ENCODE results near the gene PCK2. TPM values are rescaled to one million over a fixed set of nuclear protein-coding genes. Genes with fewer than 3 reads are reported as not detected.

The PCK2 gene
- total and polyA plus RNA-seq, 5 donors from 2014 or later: 21.0 to 32.2 (median 26.4) TPM

DNA sequence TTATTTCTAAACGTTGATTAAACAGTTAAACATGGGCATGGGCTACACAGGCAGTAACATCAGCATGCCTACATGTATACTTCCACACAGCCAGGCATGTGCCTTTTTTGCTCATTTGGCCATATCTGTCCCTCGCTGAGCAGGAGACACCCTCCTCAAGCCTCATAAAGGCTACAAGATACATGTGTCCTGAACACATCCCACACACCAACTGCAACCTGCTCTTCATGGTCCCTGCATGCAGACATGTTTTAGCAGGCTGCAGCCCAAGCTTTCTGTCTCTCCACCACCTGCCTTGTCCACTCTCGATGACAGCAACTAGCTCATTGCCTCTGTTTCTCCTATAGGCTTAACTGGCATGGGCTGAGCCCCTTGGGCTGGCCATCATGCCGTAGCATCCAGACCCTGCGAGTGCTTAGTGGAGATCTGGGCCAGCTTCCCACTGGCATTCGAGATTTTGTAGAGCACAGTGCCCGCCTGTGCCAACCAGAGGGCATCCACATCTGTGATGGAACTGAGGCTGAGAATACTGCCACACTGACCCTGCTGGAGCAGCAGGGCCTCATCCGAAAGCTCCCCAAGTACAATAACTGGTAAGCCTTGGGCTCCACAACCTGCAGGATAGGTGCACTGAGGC, 2.6 kb downstream of the PCK2 start:
- Mint-ChIP-seq H3K27me3 (no peaks in the 10 kb centered on the region), H3K27ac (peak overlapping the region; percentile 55 to 79 (median 69)), H3K4me1 (peaks cover 4 to 35% (median 22%) of the 10 kb centered on the region in 4 donors), H3K36me3 (peaks cover 17% of the 10 kb centered on the region), H3K9me3 (no peaks in the 10 kb centered on the region), H3K4me3 (peak overlapping the region; percentile 66 to 99 (median 72))
- DNase-seq: no peak
- ATAC-seq (ENCODE audit: low read depth in 2 of 2): no peak
- peaks cover 19% of the 10 kb centered on the region for H3K4me1 ChIP-seq (ENCODE audit: control insufficient read depth, insufficient read depth, low read length, poor library complexity, severe bottlenecking)
- H3K9me3 ChIP-seq (ENCODE audit: control insufficient read depth in 2 of 2, low read length in 2 of 2): no peaks in the 10 kb centered on the region
- no peak overlapping the region for H3K4me3 ChIP-seq (ENCODE audit: low read depth, low read length)
- no peaks in the 10 kb centered on the region for H3K27me3 ChIP-seq (ENCODE audit: control insufficient read depth, insufficient read depth, low read length)
- no peak overlapping the region for H3K27ac ChIP-seq (ENCODE audit: insufficient read depth, low read length, poor library complexity, severe bottlenecking)
- peaks cover 26% of the 10 kb centered on the region for H3K36me3 ChIP-seq (ENCODE audit: control insufficient read depth, insufficient read depth, low read length)

DNA sequence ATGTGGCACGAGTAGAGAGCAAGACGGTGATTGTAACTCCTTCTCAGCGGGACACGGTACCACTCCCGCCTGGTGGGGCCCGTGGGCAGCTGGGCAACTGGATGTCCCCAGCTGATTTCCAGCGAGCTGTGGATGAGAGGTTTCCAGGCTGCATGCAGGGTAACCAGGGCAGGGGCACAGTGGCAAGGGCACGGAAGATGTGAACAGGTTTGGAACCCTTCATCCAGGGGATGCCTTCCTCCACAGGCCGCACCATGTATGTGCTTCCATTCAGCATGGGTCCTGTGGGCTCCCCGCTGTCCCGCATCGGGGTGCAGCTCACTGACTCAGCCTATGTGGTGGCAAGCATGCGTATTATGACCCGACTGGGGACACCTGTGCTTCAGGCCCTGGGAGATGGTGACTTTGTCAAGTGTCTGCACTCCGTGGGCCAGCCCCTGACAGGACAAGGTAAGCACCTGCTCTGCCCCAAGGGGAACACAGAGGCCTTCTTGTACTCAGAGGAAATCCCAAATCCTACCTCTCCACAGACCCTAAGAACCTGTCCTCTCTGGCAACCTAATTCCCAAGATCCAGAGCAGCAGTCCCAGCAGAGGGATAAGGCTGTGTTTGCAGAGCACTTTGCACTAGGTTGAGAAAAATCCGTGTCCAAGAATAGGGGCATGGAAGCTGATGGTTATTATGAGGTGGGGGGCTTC, 4.3 kb downstream of the PCK2 start:
- H3K27me3 ChIP-seq (ENCODE audit: control insufficient read depth, insufficient read depth, low read length): no peaks in the 10 kb centered on the region
- ATAC-seq (ENCODE audit: low read depth in 2 of 2) (no peak), DNase-seq (no peak)
- peaks cover 30% of the 10 kb centered on the region for H3K36me3 Mint-ChIP-seq
- no peaks in the 10 kb centered on the region for H3K9me3 ChIP-seq (ENCODE audit: control insufficient read depth in 2 of 2, low read length in 2 of 2)
- no peak overlapping the region for H3K4me3 ChIP-seq (ENCODE audit: low read depth, low read length)
- no peak overlapping the region for H3K27ac ChIP-seq (ENCODE audit: insufficient read depth, low read length, poor library complexity, severe bottlenecking)
- H3K4me1 Mint-ChIP-seq: peaks cover 4 to 30% (median 14%) of the 10 kb centered on the region in 4 donors
- no peak overlapping the region for H3K27ac Mint-ChIP-seq
- no peaks in the 10 kb centered on the region for H3K27me3 Mint-ChIP-seq
- peaks cover 18% of the 10 kb centered on the region for H3K4me1 ChIP-seq (ENCODE audit: control insufficient read depth, insufficient read depth, low read length, poor library complexity, severe bottlenecking)
- H3K36me3 ChIP-seq (ENCODE audit: control insufficient read depth, insufficient read depth, low read length): peaks cover 37% of the 10 kb centered on the region
- H3K4me3 Mint-ChIP-seq: peak overlapping the region in 1 of 4 donors; percentile 47
- no peaks in the 10 kb centered on the region for H3K9me3 Mint-ChIP-seq

DNA sequence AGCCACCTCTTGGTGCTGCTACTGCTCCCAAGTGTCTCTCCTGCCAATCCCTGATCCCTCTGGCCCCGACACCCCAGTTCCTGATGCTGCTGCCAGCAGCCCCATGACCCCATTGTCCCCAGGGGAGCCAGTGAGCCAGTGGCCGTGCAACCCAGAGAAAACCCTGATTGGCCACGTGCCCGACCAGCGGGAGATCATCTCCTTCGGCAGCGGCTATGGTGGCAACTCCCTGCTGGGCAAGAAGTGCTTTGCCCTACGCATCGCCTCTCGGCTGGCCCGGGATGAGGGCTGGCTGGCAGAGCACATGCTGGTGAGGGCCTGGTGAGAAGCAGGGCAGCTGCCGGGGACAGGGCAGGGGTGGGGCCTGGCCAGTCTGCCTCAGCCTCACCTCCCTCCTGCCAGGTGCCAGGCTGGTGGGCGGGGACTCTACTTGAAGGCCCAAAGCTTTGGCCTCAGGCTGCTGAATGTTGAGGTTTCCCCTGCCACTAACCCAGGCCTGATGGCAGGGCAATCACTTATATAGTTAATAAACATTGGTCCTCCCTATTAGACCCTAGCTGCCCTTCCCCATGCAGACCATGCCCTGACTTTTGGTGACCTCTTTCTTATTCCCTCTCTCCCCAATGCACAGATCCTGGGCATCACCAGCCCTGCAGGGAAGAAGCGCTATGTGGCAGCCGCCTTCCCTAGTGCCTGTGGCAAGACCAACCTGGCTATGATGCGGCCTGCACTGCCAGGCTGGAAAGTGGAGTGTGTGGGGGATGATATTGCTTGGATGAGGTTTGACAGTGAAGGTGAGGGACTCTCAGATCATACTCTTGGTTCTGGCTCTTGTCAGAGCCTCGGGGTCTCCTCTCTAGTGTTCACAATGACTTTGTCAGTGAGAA, 5.1 kb downstream of the PCK2 start:
- H3K27me3 ChIP-seq (ENCODE audit: control insufficient read depth, insufficient read depth, low read length): no peaks in the 10 kb centered on the region
- H3K4me1 ChIP-seq (ENCODE audit: control insufficient read depth, insufficient read depth, low read length, poor library complexity, severe bottlenecking): peaks cover 11% of the 10 kb centered on the region
- no peak overlapping the region for H3K27ac ChIP-seq (ENCODE audit: insufficient read depth, low read length, poor library complexity, severe bottlenecking)
- DNase-seq (no peak), ATAC-seq (ENCODE audit: low read depth in 2 of 2) (no peak)
- peaks cover 38% of the 10 kb centered on the region for H3K36me3 ChIP-seq (ENCODE audit: control insufficient read depth, insufficient read depth, low read length)
- no peaks in the 10 kb centered on the region for H3K9me3 Mint-ChIP-seq
- peak overlapping the region in 1 of 4 donors; percentile 47 for H3K4me3 Mint-ChIP-seq
- H3K4me1 Mint-ChIP-seq: peaks cover 4 to 24% (median 12%) of the 10 kb centered on the region in 4 donors
- H3K36me3 Mint-ChIP-seq: peaks cover 36% of the 10 kb centered on the region
- H3K4me3 ChIP-seq (ENCODE audit: low read depth, low read length): no peak overlapping the region
- H3K27ac Mint-ChIP-seq: no peak overlapping the region
- no peaks in the 10 kb centered on the region for H3K27me3 Mint-ChIP-seq
- no peaks in the 10 kb centered on the region for H3K9me3 ChIP-seq (ENCODE audit: control insufficient read depth in 2 of 2, low read length in 2 of 2)

DNA sequence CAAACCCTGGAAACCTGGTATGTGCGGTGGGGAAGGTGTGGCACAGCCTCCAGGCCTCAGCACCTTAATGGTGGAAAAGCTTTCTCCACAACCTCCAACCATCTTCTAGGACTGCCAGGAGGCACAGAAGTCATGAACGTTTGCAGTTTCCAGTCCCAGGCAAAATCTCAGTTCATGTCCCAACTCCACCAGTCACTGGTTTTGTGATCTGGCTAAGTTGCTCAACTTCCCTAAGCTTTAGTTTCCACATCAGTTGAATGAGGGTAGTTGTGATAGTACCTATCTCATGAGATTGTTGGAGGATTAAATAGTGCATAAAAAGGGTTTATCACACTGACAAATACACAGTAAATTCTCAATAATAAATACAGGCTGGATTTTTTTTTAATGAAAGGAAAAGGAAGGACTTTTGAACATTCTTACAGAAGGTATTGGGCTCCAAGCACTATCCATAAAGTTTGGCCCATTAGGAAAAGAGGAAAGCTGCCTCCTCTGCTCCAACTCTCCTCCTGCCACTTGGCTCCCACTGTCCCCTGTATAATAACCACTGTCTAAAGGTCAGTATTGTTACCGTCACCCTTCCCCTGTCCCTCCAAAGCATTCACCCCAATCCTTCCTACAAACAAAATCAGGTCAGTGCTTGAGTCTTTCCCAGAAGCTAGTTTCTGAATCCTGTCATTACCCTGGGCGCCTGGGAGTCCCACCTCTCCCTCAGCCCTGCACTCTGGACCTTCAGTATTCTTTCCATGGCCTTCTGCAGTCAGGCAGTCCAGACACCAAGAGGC, 6.3 kb downstream of the PCK2 start:
- Histone ChIP-seq H3K27ac (ENCODE audit: insufficient read depth, low read length, poor library complexity, severe bottlenecking) (no peak overlapping the region), H3K36me3 (ENCODE audit: control insufficient read depth, insufficient read depth, low read length) (peaks cover 43% of the 10 kb centered on the region), H3K9me3 (ENCODE audit: control insufficient read depth in 2 of 2, low read length in 2 of 2) (no peaks in the 10 kb centered on the region), H3K4me3 (ENCODE audit: low read depth, low read length) (no peak overlapping the region), H3K27me3 (ENCODE audit: control insufficient read depth, insufficient read depth, low read length) (no peaks in the 10 kb centered on the region), H3K4me1 (ENCODE audit: control insufficient read depth, insufficient read depth, low read length, poor library complexity, severe bottlenecking) (peaks cover 7% of the 10 kb centered on the region)
- H3K27ac Mint-ChIP-seq: peak overlapping the region in 1 of 3 donors; percentile 78
- H3K9me3 Mint-ChIP-seq: peaks cover 0 to 1% (median 0%) of the 10 kb centered on the region in 7 donors
- H3K27me3 Mint-ChIP-seq: no peaks in the 10 kb centered on the region
- H3K36me3 Mint-ChIP-seq: peaks cover 45% of the 10 kb centered on the region
- H3K4me3 Mint-ChIP-seq: no peak overlapping the region
- no peak for DNase-seq
- no peak for ATAC-seq (ENCODE audit: low read depth in 2 of 2)
- H3K4me1 Mint-ChIP-seq: peaks cover 4 to 17% (median 9%) of the 10 kb centered on the region in 4 donors

DNA sequence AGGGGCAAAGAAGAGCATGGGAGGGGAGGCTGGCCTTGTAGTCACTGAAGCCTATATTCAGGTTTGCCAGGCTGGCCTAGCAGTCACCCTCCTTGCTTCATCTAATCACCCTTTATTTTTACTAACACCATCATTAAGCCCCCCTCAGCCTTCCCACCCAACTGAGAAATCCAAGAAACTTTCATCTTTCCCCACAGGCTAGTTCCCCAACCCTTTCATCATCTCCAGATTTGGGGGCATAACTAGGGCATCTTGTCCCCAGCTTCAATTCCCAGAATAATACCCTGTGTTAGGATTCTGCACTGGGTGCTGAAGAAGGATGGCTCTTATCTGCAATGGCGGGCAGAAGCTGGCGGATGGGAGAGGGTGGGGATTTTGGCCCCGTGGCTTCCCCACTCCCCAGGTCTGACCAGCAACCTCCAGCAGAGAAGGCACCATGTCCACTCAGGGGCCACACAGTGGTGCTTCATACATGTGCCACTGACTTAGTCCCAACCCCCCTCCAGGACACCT, 6.9 kb downstream of the PCK2 start:
- ATAC-seq (ENCODE audit: low read depth in 2 of 2) (no peak), DNase-seq (no peak)
- H3K9me3 ChIP-seq (ENCODE audit: control insufficient read depth in 2 of 2, low read length in 2 of 2): no peaks in the 10 kb centered on the region
- no peak overlapping the region for H3K4me3 ChIP-seq (ENCODE audit: low read depth, low read length)
- H3K27me3 Mint-ChIP-seq: no peaks in the 10 kb centered on the region
- peaks cover under 1% of the 10 kb centered on the region for H3K4me1 ChIP-seq (ENCODE audit: control insufficient read depth, insufficient read depth, low read length, poor library complexity, severe bottlenecking)
- peaks cover 43% of the 10 kb centered on the region for H3K36me3 ChIP-seq (ENCODE audit: control insufficient read depth, insufficient read depth, low read length)
- peak overlapping the region in 1 of 4 donors; percentile 1 for H3K4me3 Mint-ChIP-seq
- no peak overlapping the region for H3K27ac ChIP-seq (ENCODE audit: insufficient read depth, low read length, poor library complexity, severe bottlenecking)
- peaks cover 45% of the 10 kb centered on the region for H3K36me3 Mint-ChIP-seq
- H3K9me3 Mint-ChIP-seq: peaks cover 0 to 1% (median 0%) of the 10 kb centered on the region in 7 donors
- H3K27ac Mint-ChIP-seq: peak overlapping the region in 1 of 3 donors; percentile 78
- H3K4me1 Mint-ChIP-seq: peaks cover 0 to 12% (median 4%) of the 10 kb centered on the region in 4 donors
- H3K27me3 ChIP-seq (ENCODE audit: control insufficient read depth, insufficient read depth, low read length): no peaks in the 10 kb centered on the region

DNA sequence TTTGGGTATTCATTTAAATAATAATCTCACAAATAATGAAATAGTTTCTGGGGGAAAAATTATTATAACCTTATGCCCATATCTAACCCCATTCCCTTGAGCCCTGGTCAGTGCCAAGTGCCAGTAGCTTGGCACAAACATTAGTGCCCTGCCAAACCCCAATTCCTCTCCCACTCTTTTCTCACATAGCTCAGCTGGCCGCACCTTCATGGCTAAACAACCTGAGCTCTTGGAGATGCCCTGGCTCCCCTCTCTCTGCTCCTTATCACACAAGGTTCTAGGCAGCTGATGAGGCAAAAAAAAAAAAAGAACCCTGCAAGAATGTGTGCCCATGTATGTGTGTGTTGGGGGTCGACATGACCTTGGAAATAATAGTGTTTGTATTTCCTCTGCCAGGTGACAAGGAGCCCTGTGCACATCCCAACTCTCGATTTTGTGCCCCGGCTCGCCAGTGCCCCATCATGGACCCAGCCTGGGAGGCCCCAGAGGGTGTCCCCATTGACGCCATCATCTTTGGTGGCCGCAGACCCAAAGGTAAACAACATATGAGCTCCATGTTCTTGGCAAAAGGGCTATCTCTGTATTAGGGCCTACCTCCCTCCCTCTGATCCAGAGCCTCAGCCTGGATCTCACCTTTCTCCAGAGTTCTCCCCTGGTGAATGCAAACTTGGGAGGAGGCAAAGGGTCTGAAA, 8.4 kb downstream of the PCK2 start:
- DNase-seq: no peak
- H3K4me1 Mint-ChIP-seq: peaks cover under 1 to 5% (median 3%) of the 10 kb centered on the region in 4 donors
- H3K36me3 ChIP-seq (ENCODE audit: control insufficient read depth, insufficient read depth, low read length): peaks cover 40% of the 10 kb centered on the region
- no peak overlapping the region for H3K4me3 ChIP-seq (ENCODE audit: low read depth, low read length)
- peaks cover 45% of the 10 kb centered on the region for H3K36me3 Mint-ChIP-seq
- H3K27ac ChIP-seq (ENCODE audit: insufficient read depth, low read length, poor library complexity, severe bottlenecking): no peak overlapping the region
- H3K27me3 ChIP-seq (ENCODE audit: control insufficient read depth, insufficient read depth, low read length): no peaks in the 10 kb centered on the region
- no peak for ATAC-seq (ENCODE audit: low read depth in 2 of 2)
- no peaks in the 10 kb centered on the region for H3K4me1 ChIP-seq (ENCODE audit: control insufficient read depth, insufficient read depth, low read length, poor library complexity, severe bottlenecking)
- H3K27me3 Mint-ChIP-seq: no peaks in the 10 kb centered on the region
- H3K9me3 ChIP-seq (ENCODE audit: control insufficient read depth in 2 of 2, low read length in 2 of 2): no peaks in the 10 kb centered on the region
- H3K4me3 Mint-ChIP-seq: no peak overlapping the region
- no peak overlapping the region for H3K27ac Mint-ChIP-seq
- H3K9me3 Mint-ChIP-seq: peaks cover 0 to 1% (median 0%) of the 10 kb centered on the region in 7 donors
